ENCODE results near the gene TYRO3. TPM values are rescaled to one million over a fixed set of nuclear protein-coding genes. Genes with fewer than 3 reads are reported as not detected.

Gene TYRO3
- total RNA-seq, 1 donor from 2014 or later: 1.5 TPM

DNA sequence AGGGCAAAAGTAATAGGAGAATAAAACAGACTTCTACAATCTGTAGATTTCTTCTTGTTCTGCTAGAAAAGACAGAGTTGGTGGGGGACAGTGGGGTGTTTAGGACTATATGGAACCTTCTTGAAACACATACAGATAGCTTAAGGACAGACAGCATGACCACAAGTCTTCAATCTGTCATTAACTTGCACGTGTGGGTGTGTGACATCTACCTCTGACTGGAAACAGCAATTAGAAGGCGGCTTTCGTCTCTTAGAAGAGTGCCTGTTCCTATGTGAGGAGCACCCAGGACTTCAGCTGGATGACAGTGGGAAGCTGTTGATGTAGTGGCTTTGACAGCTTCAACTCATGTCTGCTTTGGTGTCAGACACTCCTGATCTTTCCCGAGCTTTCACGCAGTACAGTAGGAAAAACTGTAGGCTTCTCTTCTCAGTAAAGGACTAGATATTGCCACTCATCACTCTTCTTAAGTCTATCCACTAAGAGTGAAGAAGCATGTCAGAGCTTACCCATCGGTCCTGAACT is 44.5 kb downstream of the TYRO3 start:
- ATAC-seq: no peak
- no peak for DNase-seq (ENCODE audit: low spot score)

DNA sequence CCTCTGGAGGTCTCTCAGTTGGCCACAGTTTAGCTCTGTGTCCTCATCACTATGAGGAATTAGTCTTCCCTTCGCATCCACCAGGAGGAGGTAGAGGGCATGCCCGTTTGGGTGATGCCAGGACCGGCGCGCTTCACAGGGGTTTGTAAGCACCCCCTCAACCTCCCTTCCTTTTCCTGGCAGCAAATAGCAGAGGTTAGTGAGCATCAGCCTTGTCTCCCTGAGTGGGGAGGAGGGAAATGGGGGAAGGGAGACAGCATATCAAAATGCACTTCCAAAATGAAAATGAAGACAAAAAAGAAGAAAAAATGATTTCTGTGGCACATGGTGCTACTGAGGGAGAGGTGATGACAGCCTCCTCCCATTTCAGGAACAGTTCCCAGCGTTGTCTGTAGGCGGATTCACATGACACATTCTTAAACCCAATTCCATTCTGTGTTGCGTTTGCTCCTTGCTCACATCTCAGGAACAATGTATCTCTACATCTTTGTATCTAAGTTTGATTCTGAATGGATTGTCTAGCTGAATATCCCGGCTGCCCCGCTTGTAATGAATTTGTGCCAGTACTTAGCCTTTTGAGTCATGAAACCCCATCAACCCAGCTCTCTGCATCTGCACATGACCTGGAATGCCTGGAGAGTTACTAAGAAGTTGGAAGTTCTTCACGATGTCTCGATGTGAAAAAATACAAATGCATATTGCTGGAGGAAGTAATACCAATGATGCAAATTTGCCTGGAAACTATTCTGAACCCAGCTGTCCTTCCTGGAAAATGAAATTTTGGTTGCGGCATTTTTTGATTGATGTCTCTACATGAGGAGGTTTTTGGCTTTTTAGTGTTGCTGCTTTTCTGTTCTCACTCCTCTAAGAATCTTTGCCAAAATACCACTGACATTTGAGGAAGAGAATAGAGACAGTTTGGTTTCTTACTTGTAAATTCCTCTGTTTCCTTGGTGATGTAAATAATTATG is 45.2 kb downstream of the TYRO3 start:
- DNase-seq (ENCODE audit: low spot score) (peak; percentile 52), ATAC-seq (peak; percentile 98)

DNA sequence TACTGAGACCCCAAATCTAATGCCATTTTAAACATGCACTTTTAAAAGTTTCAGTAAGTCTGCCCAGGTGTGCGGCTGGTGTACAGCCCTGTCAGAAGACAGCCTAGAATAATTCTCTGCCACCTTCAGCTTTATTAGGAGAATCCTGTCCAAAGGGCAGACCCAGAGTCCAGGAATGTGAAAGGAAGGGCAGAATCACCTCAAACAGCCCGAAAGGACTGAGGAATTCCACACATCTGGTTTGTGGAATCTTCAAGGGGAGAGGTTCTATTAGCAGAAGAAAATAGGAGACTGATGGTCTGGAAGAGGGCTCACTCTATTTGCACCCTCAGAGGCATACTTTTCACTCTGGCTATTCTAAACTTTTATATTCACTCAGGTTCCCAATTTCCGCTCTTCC is 46.6 kb downstream of the TYRO3 start:
- ATAC-seq (no peak), DNase-seq (ENCODE audit: low spot score) (no peak)

DNA sequence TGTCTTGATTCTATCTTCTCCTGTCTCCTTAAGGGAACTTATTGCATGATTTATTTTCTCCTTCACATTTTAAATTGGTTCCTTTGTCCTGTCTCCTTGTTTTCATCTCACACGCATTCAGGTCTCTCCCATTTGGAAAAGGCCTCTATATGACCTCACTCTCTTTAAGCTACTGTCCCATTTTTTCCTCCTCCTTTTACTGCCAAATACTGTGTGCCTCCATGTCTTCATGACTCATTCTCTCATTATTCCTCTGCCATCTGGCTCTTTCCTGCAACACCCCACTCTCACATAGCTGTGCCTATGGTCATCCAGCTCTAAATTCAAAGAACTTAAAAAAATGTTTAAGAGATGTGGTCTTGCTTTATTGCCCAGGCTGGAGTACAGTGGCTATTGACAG is 48.0 kb downstream of the TYRO3 start:
- no peak for DNase-seq (ENCODE audit: low spot score)
- ATAC-seq: no peak

DNA sequence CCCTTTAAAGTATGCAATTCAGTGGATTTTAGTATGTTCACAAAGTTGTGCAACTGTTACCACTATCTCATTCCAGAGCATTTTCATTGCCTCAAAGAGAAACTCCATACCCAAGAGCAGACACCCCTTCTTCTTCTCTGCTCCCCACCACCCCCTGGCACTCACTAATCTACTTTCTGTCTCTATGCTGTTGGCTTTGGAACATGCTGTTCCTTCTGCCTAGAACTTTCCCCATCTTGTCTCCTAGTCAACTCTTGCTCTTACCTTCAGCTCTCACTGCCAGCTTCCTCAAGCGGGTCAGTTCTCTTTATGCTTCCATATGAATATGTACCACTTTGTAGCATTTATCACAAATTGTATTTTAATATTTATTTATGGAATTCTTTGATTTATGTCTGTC is 50.1 kb downstream of the TYRO3 start:
- no peak for DNase-seq (ENCODE audit: low spot score)
- no peak for ATAC-seq

DNA sequence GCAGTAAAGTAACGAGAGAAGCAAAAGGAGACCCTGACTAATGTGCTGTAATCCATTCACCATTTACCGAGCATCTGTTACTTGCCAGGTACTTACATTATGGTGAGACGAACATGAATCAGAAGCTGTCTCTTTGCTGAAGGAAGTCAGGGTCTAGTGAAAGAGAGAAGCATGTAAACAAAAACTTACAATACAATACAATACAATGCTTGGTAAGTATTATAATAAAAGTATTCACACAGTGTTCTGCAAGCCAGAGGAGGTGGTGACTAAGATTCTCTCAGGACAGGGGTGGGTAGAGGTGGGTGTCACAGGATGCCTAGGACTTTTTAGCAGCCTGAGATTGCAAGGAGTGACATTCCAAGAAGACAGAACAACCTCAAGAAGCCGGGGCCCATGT is 51.0 kb downstream of the TYRO3 start:
- no peak for ATAC-seq
- no peak for DNase-seq (ENCODE audit: low spot score)

DNA sequence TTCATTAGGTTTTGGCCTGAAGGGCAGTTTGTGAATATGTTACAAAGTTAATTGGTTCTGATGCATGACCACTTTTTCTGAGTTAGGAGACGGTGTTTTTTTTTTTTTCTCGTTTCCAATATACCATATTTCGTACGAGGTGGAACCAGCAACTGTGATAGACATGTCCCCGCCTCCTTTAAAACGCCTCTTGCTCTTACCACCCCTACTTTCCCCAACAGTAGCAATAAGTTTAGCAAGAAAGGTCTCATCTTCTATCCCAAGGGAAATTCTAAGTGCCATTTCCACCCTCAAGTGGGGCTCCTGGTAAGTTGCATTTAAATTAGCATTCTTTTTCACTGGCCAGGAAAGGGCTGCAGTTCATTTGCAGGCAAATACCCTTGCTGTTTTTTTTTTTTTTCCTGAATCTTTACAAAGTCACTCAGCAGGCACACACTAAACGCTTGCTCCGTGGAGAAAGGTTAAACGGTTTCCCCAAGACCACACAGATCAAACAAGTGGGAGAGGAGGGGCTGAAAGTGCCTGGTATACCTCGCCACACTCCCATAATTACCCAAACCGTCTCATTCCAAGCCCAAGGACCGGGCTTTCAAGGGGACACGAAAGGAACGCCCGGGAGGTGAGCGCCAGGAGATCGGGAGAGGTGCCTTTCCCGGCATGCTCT is 61.7 kb downstream of the TYRO3 start:
- no peak for ATAC-seq

DNA sequence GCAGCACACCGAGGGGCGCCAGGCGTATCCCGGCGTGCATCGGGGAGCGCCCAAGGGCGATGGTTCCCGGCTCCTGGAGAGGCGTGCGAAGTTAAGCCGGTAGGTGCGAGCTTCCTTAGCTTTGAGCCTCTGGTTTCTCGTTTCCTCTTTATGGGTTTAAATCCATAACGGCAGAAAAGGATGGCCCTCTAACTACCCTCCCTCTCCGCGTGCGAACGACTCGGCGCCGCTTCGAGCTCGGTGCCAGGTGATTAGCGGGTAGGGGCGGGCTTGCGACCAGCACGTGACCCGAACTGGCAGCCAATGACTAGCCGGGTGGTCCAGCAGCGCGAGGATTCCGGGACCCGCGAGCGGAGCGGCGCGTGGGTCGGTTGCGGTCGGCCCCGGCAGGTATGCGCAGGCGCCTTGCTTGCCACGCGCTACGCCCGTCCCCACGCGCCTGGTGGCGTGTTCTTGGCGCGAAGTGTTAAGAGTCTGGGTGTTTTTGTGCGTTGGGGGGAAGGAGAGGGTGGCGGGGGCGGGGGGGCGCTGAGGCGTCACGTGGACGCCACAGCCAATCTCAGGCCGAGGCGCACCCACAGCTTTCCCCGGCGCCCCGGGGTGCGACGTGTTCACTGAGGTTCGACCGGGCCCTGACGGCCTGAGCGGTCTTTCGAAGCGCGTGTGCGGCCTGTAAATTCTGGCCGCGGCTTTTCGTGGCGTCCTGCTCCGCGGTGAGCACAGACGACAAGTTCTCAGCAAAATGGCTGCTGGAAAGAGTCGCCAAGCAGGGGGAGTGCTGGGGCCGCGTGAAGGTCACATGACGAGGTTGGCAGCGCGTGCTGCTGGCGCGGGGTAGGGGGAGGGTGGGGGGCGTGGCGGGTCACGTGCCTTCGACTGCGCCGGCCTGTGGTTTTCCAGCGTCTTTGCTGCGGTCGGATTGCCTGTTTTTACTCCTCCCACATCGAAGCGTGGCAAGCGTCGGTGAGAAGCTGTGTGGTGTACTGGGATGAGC is 62.5 kb downstream of the TYRO3 start:
- DNase-seq (ENCODE audit: low spot score): peak; percentile 84
- ATAC-seq: peak; percentile 84

More for the DNA sequence above, 61.7 kb downstream of the TYRO3 start:
- DNase-seq (ENCODE audit: low spot score): no peak

DNA sequence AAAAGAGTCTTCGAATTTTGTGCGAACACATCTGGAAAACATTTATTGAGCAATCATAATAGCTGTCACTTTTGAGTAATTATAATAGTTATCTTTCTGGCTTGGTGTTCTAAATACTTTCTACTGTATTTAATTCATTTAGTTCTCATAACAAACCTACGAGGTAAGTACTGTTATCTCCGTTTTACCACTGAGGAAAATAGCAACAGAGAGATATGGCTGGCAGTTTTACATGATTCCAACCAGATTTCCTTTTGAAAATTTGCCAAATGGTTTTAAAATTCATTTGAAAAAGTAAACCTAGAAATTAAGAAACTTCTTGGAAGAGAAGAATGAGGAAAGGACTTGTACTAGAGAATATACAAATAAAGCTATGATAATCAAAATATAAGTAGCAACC is 63.9 kb downstream of the TYRO3 start:
- DNase-seq (ENCODE audit: low spot score): no peak
- no peak for ATAC-seq

DNA sequence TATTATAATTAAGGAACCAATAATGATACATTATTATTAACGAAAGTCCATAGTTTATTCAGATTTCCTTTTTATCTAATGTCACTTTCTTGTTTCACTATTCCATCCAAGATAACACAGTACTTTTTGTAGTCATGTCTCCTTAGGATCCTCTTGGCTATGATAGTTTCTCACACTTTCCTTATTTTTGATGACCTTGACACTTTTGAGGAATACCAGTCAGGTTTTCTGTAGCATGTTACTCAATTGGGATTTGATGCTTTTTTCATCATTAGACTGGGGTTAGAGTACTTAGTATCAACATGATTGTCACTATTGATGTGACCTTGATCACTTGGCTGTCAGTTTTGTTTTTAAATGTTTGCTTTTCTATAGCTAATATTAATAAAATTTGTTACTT is 68.2 kb downstream of the TYRO3 start:
- DNase-seq (ENCODE audit: low spot score): no peak
- ATAC-seq: no peak

DNA sequence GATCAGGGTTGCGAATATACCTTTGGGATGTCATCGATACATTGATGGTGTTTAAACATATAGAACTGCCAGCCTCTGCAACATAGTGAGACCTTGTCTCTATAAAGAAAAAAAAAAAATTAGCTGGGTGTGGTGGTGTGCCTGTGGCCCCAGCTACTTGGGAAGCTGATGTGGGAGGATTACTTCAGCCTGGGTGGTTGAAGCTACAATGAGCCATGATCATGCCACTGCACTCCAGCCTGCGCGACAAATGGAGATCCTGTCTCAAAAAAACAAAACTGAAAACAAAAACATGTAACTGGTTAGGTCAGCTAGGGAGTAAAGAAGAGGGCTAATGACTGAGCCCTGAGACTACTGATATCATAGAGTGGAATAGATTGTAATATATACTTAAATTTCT is 70.5 kb downstream of the TYRO3 start:
- ATAC-seq: no peak

DNA sequence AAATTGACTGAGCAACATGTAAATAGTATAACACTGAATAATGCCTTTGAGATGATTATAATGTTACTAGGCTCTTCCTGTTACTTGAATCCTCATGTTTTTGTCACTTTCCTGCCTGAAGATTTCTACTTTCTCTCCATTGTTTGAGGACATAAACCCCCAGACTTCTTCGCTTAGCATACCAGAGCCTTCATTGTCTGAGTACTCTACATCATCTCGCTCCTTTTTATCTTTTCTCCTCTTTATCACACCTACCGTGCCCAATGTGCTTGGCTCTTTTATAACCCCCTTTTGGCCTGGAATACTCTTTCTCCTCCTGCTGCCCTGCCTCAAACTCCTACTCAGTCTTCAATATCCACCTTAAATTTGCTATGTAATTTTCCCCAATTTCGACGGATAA is 70.9 kb downstream of the TYRO3 start:
- ATAC-seq: no peak
- DNase-seq (ENCODE audit: low spot score): no peak

More for the DNA sequence above, 70.5 kb downstream of the TYRO3 start:
- no peak for DNase-seq (ENCODE audit: low spot score)

DNA sequence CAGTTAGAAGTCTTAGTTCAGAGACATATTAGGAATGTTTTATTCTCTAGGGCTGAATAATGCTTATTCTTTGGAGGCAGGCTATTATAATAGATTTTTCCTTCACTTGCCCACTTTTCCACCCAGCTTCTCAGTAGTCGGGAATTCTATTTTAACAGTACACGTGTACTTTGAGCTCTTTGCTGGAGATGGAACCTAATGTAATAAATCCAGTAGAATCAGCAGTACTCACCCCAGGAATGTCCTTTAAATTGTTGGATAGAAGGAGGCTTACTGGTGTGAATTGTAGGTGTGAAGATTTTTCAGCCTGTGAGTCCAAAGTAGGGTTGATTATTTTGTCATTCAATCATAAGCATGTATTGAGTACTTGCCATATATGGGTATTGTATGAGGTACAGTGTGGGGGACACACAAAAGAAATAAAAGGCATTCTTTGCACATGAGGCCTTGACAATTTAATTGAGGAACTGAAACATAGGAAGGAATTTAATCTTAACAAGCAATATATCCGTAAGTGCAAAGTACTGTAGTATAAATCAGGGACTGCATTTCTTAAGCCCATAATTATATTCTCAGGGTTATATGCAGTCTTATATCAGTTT is 71.7 kb downstream of the TYRO3 start:
- ATAC-seq (peak; percentile 27), DNase-seq (ENCODE audit: low spot score) (no peak)

DNA sequence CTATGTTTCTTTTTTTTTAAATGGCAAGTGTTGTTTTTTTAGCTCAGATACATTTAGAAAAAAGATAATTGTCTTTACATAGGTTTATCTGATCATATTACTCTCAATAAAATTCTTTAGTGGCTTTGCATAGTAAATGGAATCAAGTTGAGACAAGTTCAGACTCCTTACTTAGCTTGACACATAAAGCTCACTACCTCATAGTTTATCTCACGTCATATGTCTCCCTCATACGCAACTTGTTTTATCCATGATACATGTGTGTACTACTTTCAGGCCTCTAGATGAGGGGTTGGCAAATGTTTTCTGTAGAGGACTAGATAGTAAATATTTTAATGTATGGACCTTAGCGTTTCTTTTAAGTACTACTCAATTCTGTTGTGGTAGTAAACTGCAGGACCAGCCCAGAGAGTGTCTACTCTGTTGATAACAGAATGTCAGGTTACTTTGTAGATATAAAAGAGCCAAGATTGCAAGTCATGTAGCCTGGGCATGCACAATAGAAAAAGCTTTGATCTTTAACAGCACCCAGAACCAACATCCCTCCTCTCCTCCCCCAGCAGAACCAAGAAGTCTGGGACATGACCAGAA is 73.0 kb downstream of the TYRO3 start:
- no peak for ATAC-seq
- DNase-seq (ENCODE audit: low spot score): no peak

Other genes starting within 250 kb of the TYRO3 start
- gene OIP5, start 226.6 kb upstream of the TYRO3 start, total RNA-seq: 0.38 TPM
- gene NUSAP1, start 226.3 kb upstream of the TYRO3 start, total RNA-seq: 3.3 TPM
- 25.2 TPM for gene NDUFAF1, start 156.7 kb upstream of the TYRO3 start, total RNA-seq
- gene RTF1, start 142.1 kb upstream of the TYRO3 start, total RNA-seq: 10.5 TPM
- 0.91 TPM for gene ITPKA, start 65.3 kb upstream of the TYRO3 start, total RNA-seq
- 2.3 TPM for gene LTK, start 45.4 kb upstream of the TYRO3 start, total RNA-seq
- gene RPAP1, start 15.0 kb upstream of the TYRO3 start, total RNA-seq: 23.3 TPM
- gene MGA, start 101.2 kb downstream of the TYRO3 start, total RNA-seq: 10.7 TPM
- 6.6 TPM for gene MAPKBP1, start 215.3 kb downstream of the TYRO3 start, total RNA-seq

Data from left lobe of liver (tissue), 2 donors.